Measurements from ENCODE around the gene SYPL1.

GRCh38 chr7:106075937-106076336 lies 36.2 kb downstream of the SYPL1 start:
- no peak for TF ChIP-seq CTCF (IDR thresholded peaks at IDR 0.05 in 8 of 11, conservative IDR thresholded peaks at IDR 0.05 in 3 of 11)
- peak in 1 of 3 donors; percentile 26 for TF ChIP-seq POLR2AphosphoS5 (IDR thresholded peaks at IDR 0.05)

Data from spleen (tissue), 7 donors.